ENCODE measurements around the gene SMARCB1. TPM values are rescaled to one million over a fixed set of nuclear protein-coding genes. Genes with fewer than 3 reads are reported as not detected.

Gene SMARCB1
- total RNA-seq, 1 experiment from 2014 or later = 85.9 TPM

GRCh38 chr22:23801238-23801821 is 14.6 kb downstream of the SMARCB1 start:
- no peaks in the 10 kb centered on the region for H3K9me2 ChIP-seq (replicated peaks; ENCODE audit: low read length)
- TF ChIP-seq EZH2phosphoT487 (IDR thresholded peaks at IDR 0.05; ENCODE audit: borderline replicate concordance, low read length) (no peak), EZH2 (IDR thresholded peaks at IDR 0.05; ENCODE audit: low read length, unreplicated experiment) (no peak)
- TF ChIP-seq, protein P1, sequence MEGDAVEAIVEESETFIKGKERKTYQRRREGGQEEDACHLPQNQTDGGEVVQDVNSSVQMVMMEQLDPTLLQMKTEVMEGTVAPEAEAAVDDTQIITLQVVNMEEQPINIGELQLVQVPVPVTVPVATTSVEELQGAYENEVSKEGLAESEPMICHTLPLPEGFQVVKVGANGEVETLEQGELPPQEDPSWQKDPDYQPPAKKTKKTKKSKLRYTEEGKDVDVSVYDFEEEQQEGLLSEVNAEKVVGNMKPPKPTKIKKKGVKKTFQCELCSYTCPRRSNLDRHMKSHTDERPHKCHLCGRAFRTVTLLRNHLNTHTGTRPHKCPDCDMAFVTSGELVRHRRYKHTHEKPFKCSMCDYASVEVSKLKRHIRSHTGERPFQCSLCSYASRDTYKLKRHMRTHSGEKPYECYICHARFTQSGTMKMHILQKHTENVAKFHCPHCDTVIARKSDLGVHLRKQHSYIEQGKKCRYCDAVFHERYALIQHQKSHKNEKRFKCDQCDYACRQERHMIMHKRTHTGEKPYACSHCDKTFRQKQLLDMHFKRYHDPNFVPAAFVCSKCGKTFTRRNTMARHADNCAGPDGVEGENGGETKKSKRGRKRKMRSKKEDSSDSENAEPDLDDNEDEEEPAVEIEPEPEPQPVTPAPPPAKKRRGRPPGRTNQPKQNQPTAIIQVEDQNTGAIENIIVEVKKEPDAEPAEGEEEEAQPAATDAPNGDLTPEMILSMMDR (conservative IDR thresholded peaks at IDR 0.05; ENCODE audit: low read depth, low read length) = no peak
- POLR2A ChIA-PET (ENCODE audit: unreplicated experiment) = no interaction called here
- H2AFZ ChIP-seq (ENCODE audit: low read length) = no peak overlapping the region
- H4K20me1 ChIP-seq (ENCODE audit: low read length) = no peaks in the 10 kb centered on the region
- H3K27ac ChIP-seq (ENCODE audit: low read length) = no peak overlapping the region
- H3K36me3 ChIP-seq (ENCODE audit: low read depth, low read length) = peaks cover 11% of the 10 kb centered on the region; the same call in 1 of the 2 replicates
- CTCF ChIA-PET = no interaction called here
- H3K27me3 ChIP-seq (ENCODE audit: low read length) = no peaks in the 10 kb centered on the region
- H3K4me2 ChIP-seq (ENCODE audit: low read length) = no peak overlapping the region
- no peak overlapping the region for H3K9ac ChIP-seq (ENCODE audit: low read length)
- H3K9me3 ChIP-seq (ENCODE audit: low read length) = no peaks in the 10 kb centered on the region
- H3K79me2 ChIP-seq (ENCODE audit: low read length) = no peaks in the 10 kb centered on the region
- H3F3A ChIP-seq (ENCODE audit: low read length, unreplicated experiment) = no peaks in the 10 kb centered on the region
- no TSS peak for BruUV-seq (replicated peaks)
- no peaks in the 10 kb centered on the region for H3K4me1 ChIP-seq (ENCODE audit: insufficient read depth, low read length)
- intact Hi-C loops (cut with micrococcal nuclease) = no loop called here
- DNase-seq (no peak), ATAC-seq (no peak)
- no peak overlapping the region for H3K4me3 ChIP-seq (ENCODE audit: low read length)

- H3K9me2 ChIP-seq (replicated peaks; ENCODE audit: low read length) = no peaks in the 10 kb centered on the region
- H3K4me2 ChIP-seq (ENCODE audit: low read length) = no peak overlapping the region
- H3F3A ChIP-seq (ENCODE audit: low read length, unreplicated experiment) = no peaks in the 10 kb centered on the region
- BruUV-seq (replicated peaks) = no TSS peak
- ChIA-PET CTCF (no interaction called here), POLR2A (ENCODE audit: unreplicated experiment) (no interaction called here)
- H3K4me3 ChIP-seq (ENCODE audit: low read length) = no peak overlapping the region
- no peak for TF ChIP-seq EZH2phosphoT487 (IDR thresholded peaks at IDR 0.05; ENCODE audit: borderline replicate concordance, low read length)
- TF ChIP-seq, protein P1 (conservative IDR thresholded peaks at IDR 0.05; ENCODE audit: low read depth, low read length) = no peak
- TF ChIP-seq EZH2 (IDR thresholded peaks at IDR 0.05; ENCODE audit: low read length, unreplicated experiment) = no peak
- ATAC-seq = no peak
- no peaks in the 10 kb centered on the region for H3K9me3 ChIP-seq (ENCODE audit: low read length)
- no peaks in the 10 kb centered on the region for H4K20me1 ChIP-seq (ENCODE audit: low read length)
- intact Hi-C loops (cut with micrococcal nuclease) = no loop called here
- no peak overlapping the region for H2AFZ ChIP-seq (ENCODE audit: low read length)
- no peaks in the 10 kb centered on the region for H3K4me1 ChIP-seq (ENCODE audit: insufficient read depth, low read length)
- H3K36me3 ChIP-seq (ENCODE audit: low read depth, low read length) = peaks cover 11% of the 10 kb centered on the region; the same call in 1 of the 2 replicates
- no peaks in the 10 kb centered on the region for H3K27me3 ChIP-seq (ENCODE audit: low read length)
- H3K79me2 ChIP-seq (ENCODE audit: low read length) = no peaks in the 10 kb centered on the region
- DNase-seq = no peak
- no peak overlapping the region for H3K27ac ChIP-seq (ENCODE audit: low read length)
- no peak overlapping the region for H3K9ac ChIP-seq (ENCODE audit: low read length)
Observed at GRCh38 chr22:23801886-23802377, 15.2 kb downstream of the SMARCB1 start.

- ATAC-seq = no peak
Observed at GRCh38 chr22:23803001-23803819, 16.4 kb downstream of the SMARCB1 start.

More at GRCh38 chr22:23803001-23803819, 16.4 kb downstream of the SMARCB1 start:
- Histone ChIP-seq H3F3A (ENCODE audit: low read length, unreplicated experiment) (no peaks in the 10 kb centered on the region), H3K9me3 (ENCODE audit: low read length) (no peaks in the 10 kb centered on the region), H3K36me3 (ENCODE audit: low read depth, low read length) (peaks cover 11% of the 10 kb centered on the region; the same call in 1 of the 2 replicates), H3K4me1 (ENCODE audit: insufficient read depth, low read length) (no peaks in the 10 kb centered on the region), H3K9ac (ENCODE audit: low read length) (no peak overlapping the region), H3K9me2 (replicated peaks; ENCODE audit: low read length) (no peaks in the 10 kb centered on the region), H2AFZ (ENCODE audit: low read length) (no peak overlapping the region), H3K79me2 (ENCODE audit: low read length) (no peaks in the 10 kb centered on the region), H3K27ac (ENCODE audit: low read length) (no peak overlapping the region), H3K27me3 (ENCODE audit: low read length) (no peaks in the 10 kb centered on the region), H4K20me1 (ENCODE audit: low read length) (no peaks in the 10 kb centered on the region), H3K4me2 (ENCODE audit: low read length) (no peak overlapping the region), H3K4me3 (ENCODE audit: low read length) (no peak overlapping the region)
- DNase-seq = no peak
- ChIA-PET CTCF (no interaction called here), POLR2A (ENCODE audit: unreplicated experiment) (no interaction called here)
- no peak for TF ChIP-seq EZH2 (IDR thresholded peaks at IDR 0.05; ENCODE audit: low read length, unreplicated experiment)
- no peak for TF ChIP-seq EZH2phosphoT487 (IDR thresholded peaks at IDR 0.05; ENCODE audit: borderline replicate concordance, low read length)
- TF ChIP-seq, protein P1 (conservative IDR thresholded peaks at IDR 0.05; ENCODE audit: low read depth, low read length) = no peak
- BruUV-seq (replicated peaks) = no TSS peak
- intact Hi-C loops (cut with micrococcal nuclease) = no loop called here

Measured in PC-3 (cell line).